ENCODE data around the gene QRFP.

The QRFP gene

DNA sequence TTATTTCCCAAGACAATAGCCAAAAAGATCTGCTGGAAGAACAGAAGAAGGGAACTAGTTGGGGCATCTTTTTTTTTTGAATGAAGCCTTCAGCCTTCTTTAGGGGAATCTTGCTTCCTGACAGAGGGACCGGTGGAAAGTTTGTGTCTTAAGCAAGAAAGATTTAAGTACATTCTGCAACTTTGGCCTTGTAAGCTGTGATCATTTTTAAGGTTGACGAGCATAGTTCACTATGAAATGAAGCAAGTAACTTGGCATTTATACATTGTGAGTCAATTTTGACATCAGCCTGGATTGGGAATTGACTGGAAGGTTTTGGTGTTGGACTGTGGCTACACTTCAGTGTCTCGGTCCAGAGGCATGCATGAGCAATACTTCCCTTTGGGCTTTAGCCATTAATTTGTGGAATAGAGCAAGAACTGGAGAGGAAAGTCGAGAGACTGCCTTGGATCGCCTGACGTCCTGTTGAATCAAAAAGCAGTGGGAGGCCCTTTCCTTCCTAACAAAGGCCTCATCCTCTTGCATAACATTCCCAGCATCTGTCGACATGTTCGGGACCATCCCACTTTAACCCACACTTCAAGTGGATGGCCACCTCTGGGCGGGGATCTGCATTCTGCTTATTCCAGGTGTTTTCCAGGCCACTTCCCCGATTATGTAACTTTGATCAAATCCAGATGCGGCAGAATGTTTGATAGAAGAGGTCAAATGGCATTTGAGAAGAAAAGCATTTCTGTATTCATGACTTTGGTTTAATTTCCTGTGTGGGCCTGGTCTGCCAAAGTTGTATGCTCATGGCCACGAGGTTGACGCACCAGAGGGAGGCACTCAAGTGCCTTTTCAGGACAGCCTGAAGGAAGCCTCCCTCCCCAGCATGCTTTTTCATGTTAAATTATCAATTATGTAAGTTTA is 49.0 kb downstream of the QRFP start:
- no peak for DNase-seq

DNA sequence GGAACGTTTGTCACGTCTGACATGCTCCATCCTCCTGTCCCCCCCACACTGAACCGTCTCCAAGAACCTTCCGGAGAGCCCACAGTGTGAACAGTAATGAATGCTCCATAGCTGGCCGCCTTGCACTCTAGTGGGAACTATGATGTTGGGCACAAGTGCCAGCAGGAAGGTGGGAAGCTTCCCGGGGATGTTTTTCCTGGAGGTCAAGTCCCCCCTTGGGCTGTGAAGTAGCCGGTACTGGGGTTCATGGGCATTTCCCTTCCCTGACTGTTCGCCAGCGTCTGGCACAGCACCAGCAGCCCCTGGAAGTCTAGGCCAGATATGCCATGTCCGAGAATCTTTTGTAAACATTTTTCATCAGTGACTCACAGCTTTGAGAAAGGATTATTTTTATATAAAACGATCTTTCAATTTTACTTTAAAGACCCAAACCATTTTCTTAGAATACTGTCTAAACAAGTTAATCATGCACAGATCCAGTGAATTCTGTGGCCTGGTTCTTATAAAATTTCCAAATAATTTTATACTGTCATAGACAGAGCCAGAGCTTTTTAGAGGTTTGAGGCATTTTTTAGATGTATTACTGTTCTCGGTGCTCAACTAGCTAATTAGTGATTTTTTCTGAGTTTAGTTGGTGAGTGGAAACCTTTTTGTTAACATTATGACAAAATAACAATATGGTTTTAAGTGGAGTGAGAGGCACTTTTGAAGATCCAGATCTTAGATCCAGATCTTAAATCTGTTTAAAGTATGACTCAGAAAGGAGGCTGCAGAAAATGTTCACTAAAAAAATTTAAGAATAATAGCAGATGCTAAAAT is 49.9 kb downstream of the QRFP start:
- no peak for DNase-seq

DNA sequence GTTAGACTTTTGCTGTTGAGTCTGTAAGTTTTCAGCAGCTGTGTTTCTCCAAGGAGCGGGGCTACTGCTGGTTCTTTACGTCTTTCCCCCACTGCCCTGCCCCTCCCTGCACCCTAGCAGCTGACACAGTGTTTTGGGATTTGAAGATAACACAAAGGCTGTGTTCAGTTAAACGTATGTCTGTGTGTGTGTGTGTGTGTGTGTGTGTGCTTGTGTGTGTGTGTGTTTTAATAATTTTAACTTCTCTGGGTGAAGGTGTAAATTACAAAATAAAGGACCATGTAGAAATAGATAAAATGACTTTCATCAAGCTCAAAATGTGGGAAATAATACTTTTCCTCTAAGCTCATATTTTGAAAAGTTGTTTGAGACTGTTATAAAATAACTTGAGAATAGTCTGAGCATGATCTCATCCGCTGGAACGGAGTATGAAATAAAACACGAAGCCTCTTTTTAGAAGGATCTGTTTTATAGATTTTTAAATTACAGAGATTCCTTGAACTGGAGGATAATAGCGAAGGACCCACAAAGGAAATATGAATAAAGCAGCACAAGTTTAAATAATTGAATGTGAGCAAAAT is 50.6 kb downstream of the QRFP start:
- no peak for DNase-seq

DNA sequence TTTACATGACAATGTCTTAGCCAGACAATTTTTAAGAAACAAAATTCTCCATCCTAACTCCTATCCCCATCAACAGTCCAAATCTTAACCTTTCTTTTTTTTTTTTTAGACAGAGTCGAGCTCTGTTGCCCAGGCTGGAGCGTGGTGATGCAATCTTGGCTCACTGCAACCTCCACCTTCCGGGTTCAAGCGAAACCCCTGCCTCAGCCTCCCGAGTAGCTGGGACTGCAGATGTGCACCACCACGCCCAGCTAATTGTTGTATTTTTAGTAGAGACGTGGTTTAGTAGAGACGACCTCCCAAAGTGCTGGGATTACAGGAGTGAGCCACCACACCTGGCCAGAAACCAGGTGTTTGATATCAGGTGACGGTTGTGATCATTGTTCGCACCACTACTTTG is 51.4 kb downstream of the QRFP start:
- DNase-seq: no peak

DNA sequence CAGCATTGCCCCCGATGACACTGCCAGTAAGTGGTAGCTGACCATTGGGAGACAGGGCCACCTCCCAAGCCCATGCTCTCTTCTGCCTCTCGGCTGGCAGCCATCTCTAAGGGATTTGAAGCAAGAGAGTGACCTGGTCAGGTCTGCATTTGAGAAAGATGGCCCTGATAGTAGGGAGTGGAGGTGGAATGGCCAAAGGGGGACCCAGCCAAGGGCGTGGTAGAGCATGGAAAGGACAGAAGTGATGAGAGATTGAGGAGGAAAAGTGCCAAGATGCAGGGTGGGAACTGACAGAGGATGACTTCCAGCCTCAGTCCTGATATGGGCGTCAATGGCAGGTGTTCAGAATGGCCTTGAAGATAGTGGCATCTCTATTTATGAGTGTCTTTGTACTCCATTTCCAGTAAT is 52.6 kb downstream of the QRFP start:
- no peak for DNase-seq

DNA sequence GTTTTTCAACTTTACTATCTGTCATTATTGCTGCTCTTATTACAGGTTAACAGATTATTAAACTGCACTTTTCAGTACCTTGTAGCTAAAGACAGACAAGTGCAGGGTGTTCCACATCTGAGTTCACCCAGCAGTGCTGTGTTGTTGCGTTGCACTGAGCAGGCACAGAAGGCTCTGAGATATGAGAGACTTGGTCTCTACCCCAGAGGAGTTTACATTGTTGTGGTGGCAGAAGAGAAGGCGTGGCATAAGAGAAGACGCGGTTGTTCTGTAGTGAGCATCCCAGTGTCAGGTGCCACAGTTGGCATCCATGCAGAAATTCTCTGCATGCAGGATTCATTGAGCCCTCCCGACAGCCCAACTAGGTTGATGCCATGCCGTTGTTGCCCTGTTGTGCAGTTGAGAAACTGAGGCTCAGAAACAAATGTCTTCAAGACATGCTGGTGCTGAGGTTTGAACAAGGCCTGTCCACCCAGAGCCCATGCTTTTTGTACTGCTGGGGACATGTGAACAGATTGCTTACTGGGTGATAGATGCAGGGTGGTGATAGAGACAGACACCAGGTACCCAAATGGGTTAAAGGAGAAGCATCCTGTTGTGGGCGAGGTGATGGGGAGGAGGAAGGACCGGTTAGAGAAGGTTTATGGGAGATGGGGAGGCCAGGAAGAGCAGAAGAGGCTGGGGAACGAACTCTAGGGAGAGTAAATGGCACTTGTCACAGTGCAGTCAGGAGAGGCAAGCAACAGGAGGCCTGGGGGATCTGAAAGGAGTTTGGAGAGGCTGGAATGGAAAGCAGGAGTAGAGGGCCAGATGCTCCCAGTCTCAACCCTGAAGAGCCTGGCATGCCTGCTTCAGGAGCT is 53.3 kb downstream of the QRFP start:
- no peak for DNase-seq
